ENCODE results near the gene C19orf67. TPM values are rescaled to one million over a fixed set of nuclear protein-coding genes. Genes with fewer than 3 reads are reported as not detected.

The C19orf67 gene
- total RNA-seq, 2 donors from 2014 or later, result 0.97 TPM; not detected in 1

DNA sequence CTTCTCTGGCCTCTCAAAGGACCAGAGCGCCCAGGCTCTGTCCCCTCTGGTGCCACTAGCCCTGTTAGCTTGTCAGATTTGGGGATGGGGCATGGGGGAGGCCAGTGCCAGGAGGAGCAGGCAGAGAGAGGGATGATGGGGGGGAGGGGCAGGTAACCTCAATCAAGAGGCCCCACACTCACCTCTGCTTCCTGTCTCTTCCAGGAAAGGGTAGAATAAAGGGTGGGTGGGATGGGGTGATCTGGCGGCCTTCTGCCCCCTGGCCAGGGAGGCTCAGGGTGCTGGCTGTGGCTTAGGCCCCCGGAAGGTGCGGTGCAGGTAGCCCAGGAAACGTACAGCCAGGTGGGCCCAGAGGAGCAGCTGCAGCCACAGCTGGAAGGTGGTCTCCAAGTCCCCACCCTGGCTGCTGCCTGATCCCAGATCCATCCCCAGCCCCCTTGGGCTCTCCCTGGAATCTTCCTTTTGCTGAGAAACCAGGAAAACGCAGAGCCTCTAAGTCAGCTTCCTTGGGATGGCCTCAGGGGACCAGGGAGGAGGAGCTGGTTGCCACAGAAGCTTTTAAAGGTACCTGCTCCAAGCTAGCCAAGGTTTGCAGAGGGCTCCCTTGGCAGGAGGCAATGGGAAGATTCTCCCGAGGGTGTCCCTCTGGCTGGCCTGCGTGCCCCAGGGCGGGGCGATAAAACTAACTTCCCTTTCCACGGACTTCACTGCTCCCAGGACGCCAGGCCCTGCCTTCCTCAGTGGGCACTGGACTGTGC lies 26.6 kb upstream of the C19orf67 start:
- Histone ChIP-seq H3K27me3 (replicated peaks; ENCODE audit: insufficient read depth) (no peaks in the 10 kb centered on the region), H3K9me3 (no peaks in the 10 kb centered on the region), H3K36me3 (no peaks in the 10 kb centered on the region), H3K4me1 (replicated peaks) (peaks cover 8% of the 10 kb centered on the region), H3K4me3 (no peak overlapping the region), H3K27ac (peak overlapping the region; percentile 60 to 68)
- 60% methylated on average over 12 of the region's 12 CpGs for WGBS
- no peak for DNase-seq (ENCODE audit: low spot score)
- intact Hi-C loops (cut with DNase I), result no loop called here
- TF ChIP-seq, protein P1, sequence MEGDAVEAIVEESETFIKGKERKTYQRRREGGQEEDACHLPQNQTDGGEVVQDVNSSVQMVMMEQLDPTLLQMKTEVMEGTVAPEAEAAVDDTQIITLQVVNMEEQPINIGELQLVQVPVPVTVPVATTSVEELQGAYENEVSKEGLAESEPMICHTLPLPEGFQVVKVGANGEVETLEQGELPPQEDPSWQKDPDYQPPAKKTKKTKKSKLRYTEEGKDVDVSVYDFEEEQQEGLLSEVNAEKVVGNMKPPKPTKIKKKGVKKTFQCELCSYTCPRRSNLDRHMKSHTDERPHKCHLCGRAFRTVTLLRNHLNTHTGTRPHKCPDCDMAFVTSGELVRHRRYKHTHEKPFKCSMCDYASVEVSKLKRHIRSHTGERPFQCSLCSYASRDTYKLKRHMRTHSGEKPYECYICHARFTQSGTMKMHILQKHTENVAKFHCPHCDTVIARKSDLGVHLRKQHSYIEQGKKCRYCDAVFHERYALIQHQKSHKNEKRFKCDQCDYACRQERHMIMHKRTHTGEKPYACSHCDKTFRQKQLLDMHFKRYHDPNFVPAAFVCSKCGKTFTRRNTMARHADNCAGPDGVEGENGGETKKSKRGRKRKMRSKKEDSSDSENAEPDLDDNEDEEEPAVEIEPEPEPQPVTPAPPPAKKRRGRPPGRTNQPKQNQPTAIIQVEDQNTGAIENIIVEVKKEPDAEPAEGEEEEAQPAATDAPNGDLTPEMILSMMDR (IDR thresholded peaks at IDR 0.05), result no peak
- no peak for TF ChIP-seq POLR2A (IDR thresholded peaks at IDR 0.05)
- no peak for TF ChIP-seq POLR2AphosphoS5 (IDR thresholded peaks at IDR 0.05)

DNA sequence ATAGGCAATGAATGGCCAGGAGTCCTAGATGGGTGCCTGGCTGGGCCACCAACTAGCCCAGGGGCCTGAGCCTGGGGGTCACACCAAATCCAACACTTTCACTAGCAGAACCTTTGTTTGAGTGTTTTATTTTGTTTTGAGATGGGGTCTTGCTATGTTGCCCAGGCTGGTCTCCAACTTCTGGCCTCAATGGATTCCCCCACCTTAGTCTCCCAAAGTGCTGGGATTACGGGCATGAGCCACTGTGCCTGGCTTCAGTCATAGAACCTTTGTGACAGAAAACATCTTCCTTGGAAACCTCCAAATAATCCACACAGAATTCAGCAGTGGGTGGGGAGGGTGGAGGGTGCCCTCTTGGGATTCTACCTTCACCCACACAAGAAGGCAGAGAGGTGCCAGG lies 25.9 kb upstream of the C19orf67 start:
- Histone ChIP-seq H3K4me3 (no peak overlapping the region), H3K4me1 (replicated peaks) (peaks cover 8% of the 10 kb centered on the region)
- WGBS, result 94% methylated on average over 1 of the region's 1 CpG

DNA sequence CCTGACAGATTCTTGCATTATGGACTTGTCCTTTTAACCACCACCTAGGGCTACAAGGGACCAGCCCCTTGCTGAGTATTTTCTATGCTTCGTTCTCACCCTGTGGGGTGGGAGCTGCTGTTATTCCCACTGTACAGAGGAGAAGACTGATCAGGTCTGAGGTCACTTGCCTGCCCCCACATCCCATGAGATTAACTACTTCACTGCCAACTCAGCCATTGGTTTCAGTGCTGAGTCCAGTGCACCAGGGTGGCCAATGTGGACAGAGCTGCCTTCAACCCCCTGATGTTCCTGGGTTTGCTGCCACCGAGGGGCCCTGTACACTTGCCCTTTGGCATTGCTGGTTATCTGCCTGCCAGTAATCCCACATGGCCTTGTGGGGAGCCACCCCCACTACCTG lies 25.1 kb upstream of the C19orf67 start:
- Histone ChIP-seq H3K27me3 (replicated peaks; ENCODE audit: insufficient read depth) (no peaks in the 10 kb centered on the region), H3K36me3 (peaks cover 0 to 8% of the 10 kb centered on the region in 2 donors), H3K9me3 (no peaks in the 10 kb centered on the region), H3K4me3 (no peak overlapping the region), H3K27ac (no peak overlapping the region), H3K4me1 (replicated peaks) (peaks cover 6% of the 10 kb centered on the region)
- 70% methylated on average over 2 of the region's 2 CpGs for WGBS
- TF ChIP-seq POLR2A (IDR thresholded peaks at IDR 0.05) (no peak), POLR2AphosphoS5 (IDR thresholded peaks at IDR 0.05) (no peak)
- TF ChIP-seq, protein P1 (IDR thresholded peaks at IDR 0.05), result no peak
- intact Hi-C loops (cut with DNase I), result no loop called here
- DNase-seq (ENCODE audit: low spot score), result no peak

More for the DNA sequence above, 25.9 kb upstream of the C19orf67 start:
- TF ChIP-seq, protein P1 (IDR thresholded peaks at IDR 0.05), result no peak
- TF ChIP-seq POLR2A (IDR thresholded peaks at IDR 0.05) (no peak), POLR2AphosphoS5 (IDR thresholded peaks at IDR 0.05) (no peak)
- Histone ChIP-seq H3K36me3 (peaks cover 0 to 3% of the 10 kb centered on the region in 2 donors), H3K9me3 (no peaks in the 10 kb centered on the region), H3K27me3 (replicated peaks; ENCODE audit: insufficient read depth) (no peaks in the 10 kb centered on the region), H3K27ac (no peak overlapping the region)
- DNase-seq (ENCODE audit: low spot score), result no peak
- intact Hi-C loops (cut with DNase I), result no loop called here

DNA sequence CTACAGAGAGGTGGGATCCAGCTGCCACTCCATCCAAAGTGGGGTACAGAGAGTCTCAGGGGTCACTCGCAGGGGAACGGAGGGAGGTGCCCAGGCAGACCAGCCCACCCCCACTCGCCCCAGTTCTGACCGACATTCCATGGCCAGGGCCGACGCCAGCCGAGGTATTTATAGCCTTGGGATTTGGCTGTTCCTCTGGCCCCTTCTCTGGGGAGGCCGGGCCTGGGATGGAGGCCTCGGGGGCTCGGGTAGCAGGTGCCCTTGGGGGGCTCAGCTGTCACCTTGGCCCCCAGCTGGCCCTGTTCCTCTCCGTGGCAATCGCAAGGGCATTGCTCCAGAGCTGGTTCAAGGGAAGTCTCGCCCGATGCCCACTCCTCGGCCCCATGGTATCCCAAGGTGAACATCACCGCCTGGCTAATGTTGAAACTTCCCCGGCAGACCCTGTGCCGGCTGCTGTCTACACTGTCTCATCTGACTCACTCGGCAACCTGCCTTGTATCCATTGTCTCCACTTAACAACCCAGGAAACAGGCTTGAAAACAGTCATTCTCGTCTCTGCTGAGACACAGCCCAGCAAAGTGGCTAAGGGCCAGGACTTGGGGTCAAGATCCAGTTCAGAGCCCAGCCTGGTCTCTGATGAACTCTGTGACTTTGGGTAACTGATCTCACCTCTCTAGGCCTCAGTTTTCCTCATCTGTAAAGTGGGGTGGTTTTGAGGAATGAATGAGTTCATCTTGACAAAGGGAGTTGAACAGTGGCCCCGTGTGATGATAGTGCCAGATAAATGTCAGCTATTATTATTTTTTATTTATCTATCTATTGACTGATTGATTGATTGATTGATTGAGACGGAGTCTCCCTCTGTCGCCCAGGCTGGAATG lies 22.2 kb upstream of the C19orf67 start:
- TF ChIP-seq POLR2AphosphoS5 (IDR thresholded peaks at IDR 0.05) (no peak), POLR2A (IDR thresholded peaks at IDR 0.05) (no peak)
- TF ChIP-seq, protein P1 (IDR thresholded peaks at IDR 0.05), result no peak
- Histone ChIP-seq H3K4me1 (replicated peaks) (peaks cover 4% of the 10 kb centered on the region), H3K4me3 (no peak overlapping the region), H3K27ac (peak overlapping the region; percentile 24 to 47), H3K36me3 (peaks cover 0 to 11% of the 10 kb centered on the region in 2 donors), H3K9me3 (no peaks in the 10 kb centered on the region), H3K27me3 (replicated peaks; ENCODE audit: insufficient read depth) (no peaks in the 10 kb centered on the region)
- DNase-seq (ENCODE audit: low spot score), result no peak
- WGBS, result 60% methylated on average over 23 of the region's 23 CpGs
- intact Hi-C loops (cut with DNase I), result no loop called here
